HG02571 (cell line): ENCODE measurements around the gene SORBS1.

Source experiments
- ATAC-seq: cut with Tn5 transposase; IDR thresholded peaks from one replicate; pipeline ENCODE4 v1.9.1; 2021; ENCODE audit warnings: mild to moderate bottlenecking, moderate library complexity; ENCODE audit not compliant: unreplicated experiment

Gene SORBS1

DNA sequence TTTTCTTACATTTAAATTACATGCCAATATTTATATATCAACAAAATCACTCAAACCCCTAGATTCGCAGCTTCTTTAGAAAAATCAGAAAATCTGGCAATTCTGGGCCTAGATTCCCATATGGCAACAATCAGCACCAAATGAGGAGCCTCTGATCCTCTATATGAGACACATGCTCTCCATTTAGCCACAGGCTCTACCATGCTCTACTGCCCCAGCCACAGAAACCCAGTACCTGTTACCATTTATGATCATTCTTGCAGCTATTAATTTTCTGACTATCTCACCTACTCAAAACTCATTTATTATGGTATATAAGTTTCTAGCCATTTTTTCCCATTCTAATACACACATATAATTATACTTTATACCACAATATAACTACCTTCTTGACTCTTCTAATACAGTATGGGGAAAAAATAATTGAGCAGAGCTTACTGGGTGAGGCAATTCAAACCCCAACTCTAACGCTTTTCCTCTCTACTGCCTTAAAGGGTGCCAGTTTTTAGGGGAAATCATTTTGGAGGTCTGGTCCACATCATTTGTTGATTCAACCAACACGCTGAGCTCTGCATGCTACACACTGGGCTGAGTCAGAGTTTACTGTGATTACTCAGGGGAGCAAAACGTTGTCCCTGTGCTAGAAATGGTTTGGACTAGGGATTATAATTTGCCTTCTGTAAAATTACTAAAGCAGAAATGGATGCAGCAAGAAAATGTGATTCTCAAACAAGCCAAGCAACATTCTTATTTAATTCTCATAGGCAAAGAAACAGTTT, 281.9 kb downstream of the SORBS1 start:
- ATAC-seq, result no peak

DNA sequence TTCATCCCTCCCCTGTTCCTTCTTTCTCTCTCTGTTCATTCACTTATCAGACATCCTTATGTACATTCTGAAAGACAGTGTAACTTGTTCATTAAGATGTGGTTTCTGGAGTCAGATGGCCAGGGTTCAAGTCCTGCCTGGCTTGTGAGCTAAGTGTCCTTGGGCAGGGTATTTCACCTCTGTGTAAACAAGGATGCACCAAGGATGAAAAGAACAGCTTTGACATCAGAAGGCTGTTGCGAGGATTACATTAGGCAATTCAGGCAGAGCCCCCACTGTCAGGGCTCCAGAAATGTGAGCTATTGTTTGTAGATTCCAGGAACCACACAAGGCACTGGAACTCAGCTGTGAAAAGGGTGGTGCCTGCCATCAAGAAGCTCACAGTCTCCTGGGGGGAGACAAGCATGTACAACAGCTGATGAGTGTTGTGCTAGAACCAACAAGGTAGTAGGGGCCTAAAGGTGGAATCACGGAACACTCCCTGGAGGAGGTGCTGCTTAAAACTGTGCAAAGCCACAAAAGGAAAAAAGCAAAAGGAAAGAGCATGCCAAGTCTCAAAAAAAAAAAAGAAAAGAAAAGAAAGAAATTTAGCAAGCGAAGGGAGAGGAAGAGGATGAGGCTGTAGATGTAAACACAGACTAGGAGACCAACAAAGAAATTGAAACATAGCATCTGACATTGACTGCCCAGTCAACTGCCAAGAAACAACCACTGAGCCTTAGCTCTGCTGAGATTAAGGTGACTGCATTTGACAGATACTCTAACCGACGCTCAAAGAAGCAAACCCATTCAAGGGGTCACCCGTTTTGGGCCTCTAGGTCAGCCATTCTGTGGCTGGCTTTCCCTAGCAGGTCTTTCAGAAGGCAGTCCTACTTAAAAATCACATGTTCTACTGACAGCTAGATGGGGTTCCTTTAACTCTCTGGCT, 282.8 kb downstream of the SORBS1 start:
- ATAC-seq, result no peak

DNA sequence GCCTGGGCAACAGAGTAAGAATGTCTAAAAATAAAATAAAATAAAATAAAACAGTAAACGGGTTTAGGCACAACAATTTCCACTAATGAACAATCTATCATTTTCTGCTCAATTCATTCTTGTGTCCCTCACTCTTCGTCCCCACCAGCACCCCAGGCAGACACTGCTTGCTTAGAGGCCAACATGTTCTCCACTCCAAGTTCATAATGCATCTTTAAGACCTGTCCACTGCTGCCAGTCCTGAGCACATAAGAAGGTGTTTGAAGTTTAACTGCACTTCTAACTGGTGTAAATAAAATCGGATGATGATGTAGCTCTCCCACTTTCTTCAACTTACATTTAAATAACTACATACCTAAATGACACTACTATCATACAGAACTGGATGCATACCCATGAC, 283.6 kb downstream of the SORBS1 start:
- no peak for ATAC-seq

DNA sequence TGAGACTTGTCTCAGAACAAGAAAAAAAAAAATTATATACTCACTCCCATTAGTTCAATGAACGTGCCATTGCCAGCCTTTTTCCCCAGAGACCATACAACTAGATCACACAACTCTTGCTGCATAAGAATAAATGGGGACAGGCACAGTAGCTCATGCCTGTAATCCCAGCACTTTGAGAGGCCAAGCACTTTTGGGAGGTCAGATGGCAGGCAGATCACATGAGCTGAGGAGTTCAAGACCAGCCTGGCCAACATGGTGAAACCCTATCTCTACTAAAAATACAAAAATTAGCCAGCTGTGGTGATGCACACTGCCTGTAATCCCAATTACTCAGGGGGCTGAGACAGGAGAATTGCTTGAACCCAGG, 284.0 kb downstream of the SORBS1 start:
- no peak for ATAC-seq

DNA sequence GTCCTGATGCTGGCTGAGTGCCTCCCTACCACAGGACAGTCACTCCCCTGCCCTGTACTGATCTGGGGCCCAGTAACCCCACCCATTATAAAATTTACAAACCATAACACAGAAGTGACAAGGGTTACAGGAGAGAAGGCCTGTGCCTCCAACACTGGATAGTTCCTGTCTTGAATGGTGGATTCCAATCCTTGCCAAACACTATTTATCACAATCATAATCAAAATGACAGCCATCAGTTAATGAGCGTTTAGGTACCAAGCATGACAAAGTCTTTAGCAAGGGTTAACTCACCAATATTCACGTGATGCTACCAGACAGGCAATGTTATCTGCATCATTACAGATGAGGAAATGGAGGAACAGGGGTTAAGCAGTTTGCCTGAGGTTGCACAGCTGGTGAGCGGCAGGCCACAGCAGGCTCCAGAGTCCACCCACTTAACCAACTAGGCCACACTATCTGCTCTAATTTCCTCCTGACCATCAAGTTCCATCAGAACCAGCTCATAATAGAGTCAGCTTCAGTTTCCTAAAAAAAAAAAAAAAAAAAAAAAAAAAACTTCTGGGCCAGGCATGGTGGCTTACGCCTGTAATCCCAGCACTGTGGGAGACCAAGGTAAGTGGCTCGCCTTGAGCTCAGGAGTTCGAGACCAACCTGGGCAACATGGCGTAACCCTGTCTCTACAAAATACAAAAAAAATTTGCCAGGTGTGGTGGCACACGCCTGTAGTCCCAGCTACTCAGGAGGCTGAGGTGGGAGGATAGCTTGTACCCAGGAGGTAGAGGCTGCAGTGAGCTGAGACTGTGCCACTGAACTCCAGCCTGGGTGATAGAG, 284.6 kb downstream of the SORBS1 start:
- ATAC-seq, result no peak

DNA sequence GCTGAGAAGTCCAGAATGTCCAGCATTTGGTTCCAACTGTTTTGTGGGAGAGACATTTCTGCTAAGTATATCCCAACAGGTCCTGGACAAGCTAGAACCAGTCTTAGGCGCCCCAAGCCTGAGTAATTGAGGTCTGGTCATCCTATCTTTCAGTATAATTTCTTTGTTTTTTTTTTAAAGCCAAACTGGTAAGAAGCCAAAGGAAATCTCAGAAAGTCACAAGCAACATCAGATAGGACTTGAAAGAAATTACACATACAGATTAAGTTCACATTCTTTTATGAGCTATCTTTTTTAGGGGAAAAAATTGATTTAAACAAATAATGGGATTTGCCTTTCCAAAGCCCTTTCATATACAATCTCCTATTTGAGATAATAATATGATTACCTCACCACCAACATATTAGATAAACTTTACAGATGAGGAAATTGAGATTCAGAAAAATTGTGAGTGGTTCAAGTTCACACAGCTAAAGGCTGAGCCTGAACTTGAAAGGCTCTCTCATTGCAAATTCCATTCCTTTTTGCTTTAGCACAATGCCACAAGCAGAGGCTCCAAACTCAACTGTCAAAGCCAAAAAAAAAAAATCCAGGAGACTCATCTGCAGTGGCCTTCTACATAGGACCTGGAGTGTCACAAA, 285.3 kb downstream of the SORBS1 start:
- no peak for ATAC-seq

DNA sequence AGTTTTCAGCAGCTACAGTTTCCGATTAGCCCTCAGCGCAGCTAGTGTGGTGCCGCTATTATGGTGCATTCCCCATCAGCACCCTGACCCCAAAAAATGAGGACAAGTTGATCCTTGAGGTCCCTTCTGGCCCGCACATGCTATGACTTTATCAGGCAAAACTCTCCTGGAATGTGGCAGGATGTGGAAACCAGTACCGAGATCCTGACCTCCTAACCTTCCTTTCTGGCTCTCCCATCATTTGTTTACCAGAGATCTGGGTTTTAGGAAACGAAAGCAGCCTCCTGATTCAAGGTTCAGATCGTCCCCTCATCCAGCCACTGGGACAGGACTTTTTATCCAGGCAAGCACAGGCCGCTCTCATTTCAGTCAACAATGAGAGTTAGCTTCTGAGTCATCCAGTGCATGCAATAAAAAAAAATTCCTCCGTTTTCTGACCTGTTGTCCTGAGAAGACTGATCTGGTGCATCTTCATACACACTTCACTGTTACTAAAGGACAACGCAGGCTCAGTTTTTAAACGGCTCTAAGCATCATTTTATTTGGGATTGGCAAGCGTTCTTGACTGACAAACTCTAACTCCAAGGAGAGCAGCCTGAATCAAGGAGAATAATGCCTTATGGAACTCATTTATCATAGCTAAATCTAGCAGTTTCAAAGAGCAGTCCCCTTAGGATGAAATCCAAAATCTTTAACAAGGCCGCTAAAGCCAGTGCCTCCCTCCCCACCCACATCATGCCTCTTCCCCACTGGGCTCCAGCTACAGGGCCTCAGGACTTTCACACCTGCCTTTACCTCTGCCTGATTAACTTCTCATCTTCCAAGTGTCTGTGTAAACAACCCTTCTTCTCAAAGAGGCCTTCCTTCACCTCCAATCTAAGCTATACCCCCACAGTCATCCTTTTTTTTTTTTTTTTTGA, 287.5 kb downstream of the SORBS1 start:
- no peak for ATAC-seq

DNA sequence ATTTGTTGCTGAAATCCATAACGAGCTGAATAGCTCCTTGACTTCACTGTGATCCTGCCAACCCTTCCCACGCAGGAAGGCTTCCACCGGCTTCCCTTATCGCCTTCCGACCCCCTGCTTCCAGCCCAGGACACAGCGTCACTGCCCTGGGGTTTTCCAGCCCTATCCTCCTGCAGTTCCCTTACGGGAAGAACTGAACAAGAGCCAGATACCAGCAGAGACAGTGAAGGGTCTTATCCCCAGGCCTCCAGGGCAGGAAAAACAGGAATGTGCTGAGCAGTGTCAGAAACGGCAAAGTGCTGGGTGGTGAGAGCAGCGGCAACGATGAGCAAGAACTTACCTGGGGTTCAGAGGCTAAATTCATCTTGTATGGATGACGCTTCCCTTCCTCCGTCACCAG, 292.7 kb downstream of the SORBS1 start:
- no peak for ATAC-seq

DNA sequence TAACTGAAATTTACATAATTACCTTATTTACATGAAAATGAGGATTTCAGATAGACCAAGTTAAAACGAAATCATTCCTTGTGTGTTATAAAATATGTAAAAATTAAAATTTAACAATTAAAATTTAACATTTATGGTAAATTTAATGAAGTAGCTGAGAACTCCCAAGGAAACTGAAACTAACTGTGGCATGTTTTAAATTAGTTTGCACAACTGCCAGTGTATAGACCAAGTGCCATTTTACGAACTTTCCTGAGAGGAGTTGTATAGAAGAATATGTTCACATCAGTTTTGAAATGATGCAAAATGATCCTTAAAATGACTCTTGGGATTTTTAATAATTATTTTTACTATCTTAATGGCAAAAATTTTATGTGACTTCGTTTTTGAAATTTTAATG, 293.9 kb downstream of the SORBS1 start:
- ATAC-seq, result no peak

DNA sequence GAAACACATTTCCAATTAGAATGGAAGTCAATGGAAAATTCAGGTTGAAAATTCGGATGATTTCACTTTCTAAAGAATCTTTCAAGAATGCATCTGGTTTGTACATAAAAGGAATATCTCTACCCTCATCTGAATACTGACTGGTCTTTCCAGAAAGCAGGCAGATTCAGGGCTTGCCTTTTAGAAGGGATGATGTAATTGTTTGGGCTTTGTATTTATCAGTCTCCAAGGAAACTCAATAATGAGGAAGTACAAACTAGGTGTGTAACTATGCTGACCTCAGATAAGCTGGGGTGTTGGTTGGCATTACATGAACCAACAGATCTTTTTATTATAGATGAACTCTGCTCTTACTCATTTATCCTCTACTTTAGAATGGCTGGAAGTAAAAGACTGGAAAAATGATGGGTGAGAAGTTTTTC, 294.5 kb downstream of the SORBS1 start:
- ATAC-seq, result peak; percentile 79

DNA sequence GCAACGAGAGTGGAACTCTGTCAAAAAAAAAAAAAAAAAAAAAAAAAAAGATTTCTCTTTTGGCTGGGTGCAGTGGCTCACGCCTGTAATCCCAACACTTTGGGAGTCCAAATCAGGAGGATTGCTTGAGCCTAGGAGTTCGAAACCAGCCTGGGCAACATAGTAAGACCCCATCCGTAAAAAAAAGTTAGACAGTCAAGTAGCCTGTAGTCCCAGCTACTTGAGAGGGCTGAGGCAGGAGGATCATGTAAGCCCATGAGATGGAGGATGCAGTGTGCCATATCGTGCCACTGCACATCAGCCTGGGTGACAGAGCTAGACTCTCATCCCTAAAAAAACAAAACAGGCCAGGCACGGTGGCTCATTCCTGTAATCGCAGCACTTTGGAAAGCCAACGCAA, 295.6 kb downstream of the SORBS1 start:
- ATAC-seq, result no peak

DNA sequence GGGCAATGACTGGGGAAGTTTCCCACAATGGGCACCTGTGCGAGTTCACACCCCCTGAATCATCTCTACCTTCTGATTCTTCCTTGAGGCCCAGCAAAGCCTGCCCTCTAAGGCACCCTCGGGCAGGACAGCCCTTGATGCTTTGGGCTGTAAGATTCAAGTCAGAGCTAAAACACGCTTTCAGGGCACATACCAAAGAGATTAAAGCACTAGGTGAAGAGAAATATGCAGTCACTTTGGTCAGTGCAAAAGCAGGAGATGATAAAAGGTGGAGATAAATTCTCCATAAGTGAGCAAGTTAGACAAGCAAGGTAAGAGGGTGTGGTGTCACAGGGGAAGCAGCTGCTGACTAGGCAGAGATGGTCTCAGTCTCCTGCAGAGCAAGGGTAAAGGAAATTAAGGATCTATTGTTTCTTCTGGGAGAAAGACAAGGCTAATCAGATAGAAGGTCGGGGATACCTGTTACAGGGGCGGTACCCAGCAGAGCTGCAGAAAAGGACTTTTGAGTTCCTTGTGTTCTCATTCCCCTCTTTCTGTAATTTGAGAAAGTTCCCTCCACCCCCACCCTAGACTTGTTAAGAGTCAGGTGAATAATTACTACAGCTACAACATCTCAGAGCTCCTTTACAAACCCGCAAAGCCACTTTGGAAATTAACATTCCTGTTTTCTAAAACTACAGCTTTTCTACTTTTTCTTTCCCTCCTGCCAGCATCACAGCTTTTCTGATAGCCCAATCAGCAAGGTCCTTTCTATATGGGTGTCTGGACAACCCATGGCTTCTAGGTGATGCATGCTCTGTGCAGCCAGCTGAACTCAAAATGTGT, 296.7 kb downstream of the SORBS1 start:
- no peak for ATAC-seq

DNA sequence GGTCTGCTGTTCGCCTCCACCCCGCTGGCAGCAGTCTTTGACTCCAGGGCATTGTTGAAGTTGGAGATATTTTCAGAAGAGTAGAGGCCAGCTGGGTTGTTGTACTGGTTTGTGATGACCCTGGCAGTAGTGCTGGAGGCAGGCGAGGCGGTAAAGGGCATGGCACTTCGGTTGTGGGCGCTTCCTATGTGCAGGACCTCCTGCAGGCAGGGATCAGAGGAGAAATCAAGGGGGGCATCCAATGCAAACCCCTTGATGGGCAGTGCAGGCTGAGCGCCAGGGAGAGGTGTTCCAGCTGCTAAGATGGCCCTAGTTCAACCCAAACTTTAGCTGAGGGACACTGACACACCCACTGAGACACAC, 297.3 kb downstream of the SORBS1 start:
- ATAC-seq, result no peak

DNA sequence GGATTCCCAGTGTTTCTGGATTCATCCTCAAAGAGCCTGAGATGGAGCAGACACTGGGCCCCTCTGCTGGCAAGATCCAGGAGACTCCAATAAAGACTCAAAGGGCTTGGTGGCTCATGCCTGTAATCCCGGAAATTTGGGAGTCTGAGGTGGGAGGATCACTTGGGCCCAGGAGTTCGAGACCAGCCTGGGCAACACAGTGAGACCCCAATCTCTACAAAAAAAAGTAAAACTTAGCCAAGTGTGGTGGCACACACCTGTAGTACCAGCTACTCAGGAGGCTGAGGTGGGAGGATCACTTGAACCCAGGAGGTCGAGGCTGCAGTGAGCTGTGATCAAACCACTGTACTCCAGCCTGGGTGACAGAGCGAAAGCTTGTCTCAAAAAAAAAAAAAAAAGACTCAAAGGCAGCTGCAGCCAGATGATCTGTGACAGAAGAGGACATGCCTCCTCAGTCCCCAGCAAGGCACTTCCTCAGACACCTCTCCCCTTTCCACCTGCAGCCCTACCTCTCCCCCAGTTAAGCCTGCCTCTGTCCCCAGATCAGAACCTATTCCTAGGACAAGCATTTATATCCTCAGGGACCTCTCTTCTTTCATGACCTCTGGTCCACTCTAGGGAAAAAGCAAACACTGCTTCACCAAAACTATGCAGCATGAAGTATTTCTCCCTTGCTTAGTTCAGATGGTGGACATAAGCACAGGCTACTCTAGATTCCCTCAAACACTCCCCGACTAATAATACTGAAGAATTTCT, 298.2 kb downstream of the SORBS1 start:
- no peak for ATAC-seq

DNA sequence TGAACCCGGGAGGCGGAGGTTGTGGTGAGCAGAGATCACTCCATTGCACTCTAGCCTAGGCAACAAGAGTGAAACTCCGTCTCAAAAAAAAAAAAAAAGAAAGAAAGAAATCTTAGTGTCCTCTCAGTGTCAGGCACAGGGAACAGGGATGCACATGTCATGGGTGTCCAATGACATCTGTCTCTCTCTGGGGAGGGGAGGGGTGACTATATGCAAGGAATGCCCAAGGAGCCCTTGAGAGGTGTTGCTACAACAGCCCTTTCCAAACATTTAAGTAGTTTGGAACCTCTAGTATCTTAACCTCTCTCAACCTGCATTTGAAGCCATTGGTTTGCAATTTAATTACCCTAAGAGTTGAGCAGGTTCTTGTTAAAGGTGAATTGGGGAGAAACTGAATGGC, 299.2 kb downstream of the SORBS1 start:
- ATAC-seq, result no peak
